ENCODE results near the gene SARNP.

SARNP gene

DNA sequence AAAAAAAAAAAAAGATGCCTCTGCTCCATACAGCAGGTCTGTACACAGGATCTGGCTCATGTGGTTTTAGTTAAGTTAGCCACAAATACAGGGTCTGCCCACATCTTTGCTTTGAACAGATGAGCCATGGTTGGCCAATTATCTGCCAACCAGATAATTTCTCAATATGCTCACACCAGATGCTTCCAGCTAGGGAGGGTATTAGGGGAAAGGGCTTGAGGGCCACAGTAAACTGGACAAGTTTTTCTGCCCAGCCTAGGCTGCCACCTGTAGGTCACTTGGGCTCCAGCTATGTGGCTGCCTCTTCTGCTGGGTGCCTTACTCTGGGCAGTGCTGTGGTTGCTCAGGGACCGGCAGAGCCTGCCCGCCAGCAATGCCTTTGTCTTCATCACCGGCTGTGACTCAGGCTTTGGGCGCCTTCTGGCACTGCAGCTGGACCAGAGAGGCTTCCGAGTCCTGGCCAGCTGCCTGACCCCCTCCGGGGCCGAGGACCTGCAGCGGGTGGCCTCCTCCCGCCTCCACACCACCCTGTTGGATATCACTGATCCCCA, 96.6 kb downstream of the SARNP start:
- H3K27me3 Mint-ChIP-seq: no peaks in the 10 kb centered on the region
- peaks cover 15% of the 10 kb centered on the region for H3K36me3 Mint-ChIP-seq (ENCODE audit: low read depth)
- no peak overlapping the region for H3K27ac Mint-ChIP-seq
- H3K4me1 Mint-ChIP-seq (ENCODE audit: low read depth): peaks cover 30% of the 10 kb centered on the region
- no peaks in the 10 kb centered on the region for H3K9me3 Mint-ChIP-seq
- no peak overlapping the region for H3K4me3 Mint-ChIP-seq

DNA sequence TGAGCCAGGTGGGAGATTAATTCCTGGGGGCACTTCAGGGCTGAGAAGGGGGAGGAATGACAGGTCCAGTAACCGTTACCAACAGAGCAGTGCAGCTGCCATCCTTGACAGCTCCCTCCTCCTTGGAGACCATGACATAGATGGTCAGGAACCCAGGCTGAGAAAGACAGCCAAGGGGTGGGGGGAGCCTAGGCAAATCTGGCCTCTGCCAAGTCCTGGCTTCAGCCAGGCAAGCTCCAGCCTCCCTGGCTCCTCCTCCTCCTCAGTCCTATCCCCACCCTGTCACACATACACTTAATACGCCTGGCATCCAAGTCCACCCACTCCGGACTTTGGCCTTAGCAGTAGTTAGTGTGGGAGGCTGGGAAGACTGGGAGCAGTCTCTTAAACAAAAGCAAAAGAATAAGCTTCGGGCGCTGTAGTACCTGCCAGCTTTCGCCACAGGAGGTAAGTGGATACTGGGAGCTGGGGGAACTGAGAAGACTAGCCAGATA, 97.4 kb downstream of the SARNP start, which contains the start of gene RDH5:
Gene RDH5, plus strand, starts transcription at position 323 of the 494 bp plus-strand sequence. CDS start 792 bp downstream, outside the sequence.
- no peak within 1 kb of the TSS for H3K27ac Mint-ChIP-seq
- no peaks in the 10 kb centered on the region for H3K27me3 Mint-ChIP-seq
- peaks cover 39% of the 10 kb centered on the region for H3K4me1 Mint-ChIP-seq (ENCODE audit: low read depth)
- H3K36me3 Mint-ChIP-seq (ENCODE audit: low read depth): peaks cover 16% of the 10 kb centered on the region
- no peaks in the 10 kb centered on the region for H3K9me3 Mint-ChIP-seq
- H3K4me3 Mint-ChIP-seq: no peak within 1 kb of the TSS

DNA sequence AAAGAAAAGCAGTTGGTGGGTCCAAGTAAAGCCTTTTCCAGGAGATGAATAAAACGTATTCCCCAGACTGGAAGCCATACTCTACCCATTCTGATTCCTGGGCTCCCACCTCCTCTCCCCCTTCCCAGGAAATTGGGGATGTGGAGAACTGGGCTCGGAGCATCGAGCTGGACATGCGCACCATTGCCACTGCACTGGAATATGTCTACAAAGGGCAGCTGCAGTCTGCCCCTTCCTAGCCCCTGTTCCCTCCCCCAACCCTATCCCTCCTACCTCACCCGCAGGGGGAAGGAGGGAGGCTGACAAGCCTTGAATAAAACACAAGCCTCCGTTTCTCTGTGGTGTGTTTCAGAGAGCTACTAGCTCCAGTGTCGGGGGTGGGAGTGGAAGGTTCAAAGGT, 98.2 kb downstream of the SARNP start:
- H3K4me1 Mint-ChIP-seq (ENCODE audit: low read depth): peaks cover 36% of the 10 kb centered on the region
- no peak overlapping the region for H3K27ac Mint-ChIP-seq
- no peaks in the 10 kb centered on the region for H3K27me3 Mint-ChIP-seq
- no peaks in the 10 kb centered on the region for H3K9me3 Mint-ChIP-seq
- peaks cover 12% of the 10 kb centered on the region for H3K36me3 Mint-ChIP-seq (ENCODE audit: low read depth)
- H3K4me3 Mint-ChIP-seq: no peak overlapping the region

DNA sequence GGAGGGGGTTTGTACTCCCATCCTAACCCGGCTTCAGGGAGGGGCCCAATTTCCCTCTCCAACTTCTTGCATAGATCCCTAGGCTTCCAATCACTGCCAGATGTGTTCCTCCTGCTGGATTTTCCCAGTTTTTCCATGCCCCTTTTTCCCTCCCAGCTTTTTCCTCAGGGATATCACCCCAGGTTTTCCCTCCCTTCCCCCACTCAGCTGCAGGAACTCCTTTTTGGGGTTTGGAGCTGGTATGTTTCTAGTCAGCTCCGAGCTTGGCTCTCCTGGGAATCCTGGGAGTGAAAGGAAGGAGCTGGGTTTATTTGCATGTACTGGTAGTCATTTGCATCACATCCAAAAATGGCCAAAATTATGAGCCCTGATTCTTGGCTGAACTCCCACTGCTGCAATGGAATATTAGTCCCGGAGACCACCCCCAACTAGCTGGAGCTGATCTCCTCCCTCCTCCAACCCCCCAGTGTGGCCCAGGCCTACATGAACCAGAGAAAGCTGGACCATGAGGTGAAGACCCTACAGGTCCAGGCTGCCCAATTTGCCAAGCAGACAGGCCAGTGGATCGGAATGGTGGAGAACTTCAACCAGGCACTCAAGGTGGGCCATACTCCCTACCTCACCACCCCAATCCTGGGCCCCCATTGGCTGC, 98.8 kb downstream of the SARNP start:
- H3K27me3 Mint-ChIP-seq: no peaks in the 10 kb centered on the region
- H3K9me3 Mint-ChIP-seq: no peaks in the 10 kb centered on the region
- H3K27ac Mint-ChIP-seq: no peak overlapping the region
- H3K4me1 Mint-ChIP-seq (ENCODE audit: low read depth): peaks cover 36% of the 10 kb centered on the region
- peaks cover 12% of the 10 kb centered on the region for H3K36me3 Mint-ChIP-seq (ENCODE audit: low read depth)
- H3K4me3 Mint-ChIP-seq: no peak overlapping the region

DNA sequence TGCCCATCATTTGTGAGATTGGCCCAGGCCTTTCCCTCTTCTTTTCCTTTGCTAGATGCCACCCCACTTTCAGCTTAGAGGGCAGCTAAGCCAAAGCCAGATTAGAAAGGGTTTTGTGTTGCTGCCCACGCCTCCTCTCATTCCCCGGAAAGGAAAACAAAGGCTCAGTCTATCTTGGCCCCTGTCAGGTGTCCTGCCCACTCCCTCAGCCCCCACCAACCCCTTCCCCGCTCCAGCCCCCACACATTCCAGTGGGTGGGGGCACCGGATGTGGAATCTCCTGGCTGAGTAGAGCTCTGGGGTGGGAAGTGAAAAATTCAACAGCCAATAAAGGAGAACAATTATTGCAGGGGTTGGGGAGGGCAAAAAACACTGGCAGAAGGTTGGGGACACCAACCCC, 99.5 kb downstream of the SARNP start:
- Mint-ChIP-seq H3K4me1 (ENCODE audit: low read depth) (peaks cover 36% of the 10 kb centered on the region), H3K36me3 (ENCODE audit: low read depth) (peaks cover 12% of the 10 kb centered on the region), H3K9me3 (no peaks in the 10 kb centered on the region), H3K27ac (peak overlapping the region; percentile 31), H3K27me3 (no peaks in the 10 kb centered on the region), H3K4me3 (peak overlapping the region; percentile 90)

DNA sequence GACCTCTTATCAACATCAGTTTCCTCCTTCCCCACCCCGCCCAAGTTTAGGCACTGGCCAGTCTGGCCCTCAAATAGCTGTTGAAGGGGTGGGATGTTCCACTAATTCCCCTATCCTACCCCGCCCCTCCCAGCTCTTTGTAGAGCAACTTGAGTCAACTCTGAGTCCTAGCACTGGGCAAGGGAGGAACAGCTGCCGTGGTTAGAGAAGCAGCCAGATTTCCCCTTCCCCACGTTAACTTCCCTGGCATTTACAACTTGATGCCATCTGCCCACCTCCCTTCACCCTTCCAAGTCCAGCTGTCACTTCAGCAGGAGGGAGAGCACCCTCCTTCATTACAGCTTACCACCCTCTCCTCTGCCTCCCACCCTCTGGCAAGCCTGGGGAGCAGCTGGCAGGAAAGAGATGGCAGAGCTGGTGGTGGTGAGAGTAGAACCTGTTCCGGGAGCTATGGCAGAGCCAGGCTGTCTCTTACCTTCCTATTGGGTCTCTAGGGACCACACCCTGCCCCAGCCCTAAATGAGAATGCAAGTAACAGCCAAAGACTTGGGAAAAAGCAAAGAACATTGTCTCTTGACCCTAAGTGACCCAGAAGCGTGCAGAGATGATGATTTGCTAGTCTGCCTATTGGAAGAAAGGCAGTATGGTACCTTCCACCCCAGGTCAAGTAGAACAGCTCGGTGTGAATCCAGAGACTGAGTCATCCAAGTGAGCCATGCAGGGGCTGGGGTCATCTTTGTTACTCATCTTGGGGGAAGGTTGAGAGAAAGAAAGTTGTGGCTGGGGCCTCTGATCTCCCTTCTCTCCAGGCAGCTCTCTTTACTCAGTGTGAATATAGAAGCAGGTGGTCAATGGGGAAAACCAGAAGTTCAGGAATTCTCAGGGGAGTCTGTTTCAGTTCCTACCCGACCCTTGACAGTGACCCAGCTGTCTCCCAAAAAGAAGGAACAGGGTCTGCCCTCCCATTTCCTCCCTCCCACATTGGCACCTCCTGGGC, 100.2 kb downstream of the SARNP start:
- Mint-ChIP-seq H3K9me3 (no peaks in the 10 kb centered on the region), H3K27me3 (no peaks in the 10 kb centered on the region), H3K36me3 (ENCODE audit: low read depth) (peaks cover 12% of the 10 kb centered on the region), H3K4me3 (peak overlapping the region; percentile 90), H3K27ac (peak overlapping the region; percentile 94), H3K4me1 (ENCODE audit: low read depth) (peaks cover 36% of the 10 kb centered on the region)

DNA sequence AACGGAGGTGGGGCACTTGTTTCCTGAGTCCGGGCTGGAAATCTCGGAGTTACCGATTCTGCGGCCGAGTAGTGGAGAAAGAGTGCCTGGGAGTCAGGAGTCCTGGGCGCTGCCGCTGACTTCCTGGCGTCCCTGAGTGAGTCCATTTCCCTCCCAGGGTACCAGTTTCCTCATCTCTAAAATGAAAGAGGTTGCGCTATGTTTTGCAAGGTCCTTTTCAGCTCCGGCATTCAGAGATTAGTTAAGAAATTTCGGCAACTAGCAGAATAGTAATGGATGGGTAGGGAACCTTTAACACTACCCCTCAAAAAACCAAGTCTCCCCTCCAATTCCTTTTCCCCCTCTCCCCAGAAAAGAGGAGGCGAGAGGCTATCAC, 101.0 kb downstream of the SARNP start:
- peak overlapping the region; percentile 94 for H3K27ac Mint-ChIP-seq
- H3K9me3 Mint-ChIP-seq: no peaks in the 10 kb centered on the region
- peak overlapping the region; percentile 90 for H3K4me3 Mint-ChIP-seq
- peaks cover 12% of the 10 kb centered on the region for H3K36me3 Mint-ChIP-seq (ENCODE audit: low read depth)
- H3K27me3 Mint-ChIP-seq: no peaks in the 10 kb centered on the region
- H3K4me1 Mint-ChIP-seq (ENCODE audit: low read depth): peaks cover 36% of the 10 kb centered on the region

DNA sequence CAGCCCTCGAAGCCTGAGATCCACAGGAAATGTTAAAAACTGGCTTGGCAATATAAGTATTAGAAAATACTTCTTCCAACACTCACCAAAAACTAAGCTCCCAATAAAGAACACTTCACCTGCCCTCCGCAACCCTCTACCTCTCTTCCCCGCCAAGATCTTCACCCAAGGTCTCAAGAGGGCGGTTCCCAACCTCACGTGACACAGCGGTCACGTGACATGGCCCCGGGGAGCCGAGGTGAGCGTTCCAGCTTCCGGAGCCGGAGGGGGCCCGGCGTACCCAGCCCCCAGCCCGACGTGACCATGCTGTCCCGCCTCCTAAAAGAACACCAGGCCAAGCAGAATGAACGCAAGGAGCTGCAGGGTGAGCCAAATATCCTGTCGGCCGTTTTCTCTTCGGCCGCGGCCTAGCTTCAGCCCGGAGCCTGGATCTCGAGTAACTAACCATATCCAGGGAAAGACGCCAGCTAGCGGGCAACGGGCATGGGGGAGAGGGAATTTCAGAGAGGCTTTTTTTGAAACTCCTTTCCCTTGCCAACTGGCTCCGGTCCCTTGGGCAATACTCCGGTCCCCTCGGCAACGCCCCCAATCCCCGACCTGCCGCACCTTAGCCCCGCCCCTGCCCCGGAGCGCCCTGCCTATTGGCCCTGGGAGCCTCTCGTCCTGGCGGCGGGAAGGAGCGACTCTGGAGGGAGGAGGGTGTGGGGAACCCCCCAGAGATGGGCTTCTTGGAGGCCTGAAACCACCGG, 101.5 kb downstream of the SARNP start, which contains the start of gene BLOC1S1:
Gene BLOC1S1, plus strand, starts transcription at position 214 of the 749 bp plus-strand sequence. Its CDS starts 6 bp downstream, at position 220.
- no peaks in the 10 kb centered on the region for H3K27me3 Mint-ChIP-seq
- H3K4me1 Mint-ChIP-seq (ENCODE audit: low read depth): peaks cover 36% of the 10 kb centered on the region
- peaks cover 12% of the 10 kb centered on the region for H3K36me3 Mint-ChIP-seq (ENCODE audit: low read depth)
- no peaks in the 10 kb centered on the region for H3K9me3 Mint-ChIP-seq
- peak within 1 kb of the TSS; percentile 90 for H3K4me3 Mint-ChIP-seq
- peak within 1 kb of the TSS; percentile 94 for H3K27ac Mint-ChIP-seq

DNA sequence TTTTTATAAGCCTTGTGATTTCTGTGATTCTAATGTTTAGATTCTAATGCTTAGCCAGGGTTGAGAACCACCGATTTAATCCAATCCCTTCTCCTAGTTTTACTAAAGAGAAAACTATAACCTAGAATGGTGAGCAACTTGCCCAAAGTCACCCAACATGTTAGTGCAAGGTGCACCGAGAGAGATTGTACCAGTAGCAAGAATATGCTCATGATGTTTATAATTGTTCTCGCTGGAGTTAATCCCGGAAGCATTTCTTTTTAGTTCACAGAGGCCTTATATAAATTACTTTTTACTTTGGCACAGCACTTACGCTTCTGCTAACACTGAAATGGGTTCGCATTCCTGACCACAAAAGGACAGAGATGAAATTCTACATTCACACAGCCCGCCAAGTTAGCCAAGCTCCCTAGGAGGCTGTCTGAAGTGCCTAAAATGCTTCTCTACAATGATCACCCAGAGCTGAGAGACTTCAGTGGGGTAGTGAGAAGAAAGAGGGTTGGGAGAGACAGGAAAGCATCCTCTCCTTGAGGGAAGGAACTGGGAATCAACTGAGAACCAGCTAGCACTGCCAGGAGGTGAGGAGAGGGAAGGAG, 102.3 kb downstream of the SARNP start:
- Mint-ChIP-seq H3K27ac (peak overlapping the region; percentile 94), H3K9me3 (no peaks in the 10 kb centered on the region), H3K36me3 (ENCODE audit: low read depth) (peaks cover 12% of the 10 kb centered on the region), H3K4me3 (peak overlapping the region; percentile 90), H3K4me1 (ENCODE audit: low read depth) (peaks cover 33% of the 10 kb centered on the region), H3K27me3 (no peaks in the 10 kb centered on the region)

DNA sequence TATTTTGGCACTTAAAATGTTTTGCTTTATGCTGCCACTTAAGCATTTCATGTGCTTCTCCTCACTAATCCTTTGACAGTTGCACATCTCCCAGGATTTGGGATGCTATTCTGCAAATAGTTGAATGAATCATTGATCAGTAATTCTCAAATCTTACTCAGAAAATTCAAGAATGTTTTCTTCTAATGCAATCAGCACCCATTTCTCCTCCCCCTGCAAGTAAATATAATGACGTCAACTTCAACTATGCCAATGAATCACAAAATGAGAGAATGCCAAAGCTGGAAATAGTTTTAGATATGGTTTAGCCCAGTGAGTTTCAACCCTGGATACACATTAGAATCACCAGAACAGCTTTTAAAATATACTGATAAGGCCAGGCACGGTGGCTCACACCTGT, 103.8 kb downstream of the SARNP start:
- Mint-ChIP-seq H3K36me3 (ENCODE audit: low read depth) (peaks cover 11% of the 10 kb centered on the region), H3K27me3 (peaks cover 13% of the 10 kb centered on the region), H3K4me3 (no peak overlapping the region), H3K27ac (no peak overlapping the region), H3K4me1 (ENCODE audit: low read depth) (peaks cover 38% of the 10 kb centered on the region), H3K9me3 (no peaks in the 10 kb centered on the region)

DNA sequence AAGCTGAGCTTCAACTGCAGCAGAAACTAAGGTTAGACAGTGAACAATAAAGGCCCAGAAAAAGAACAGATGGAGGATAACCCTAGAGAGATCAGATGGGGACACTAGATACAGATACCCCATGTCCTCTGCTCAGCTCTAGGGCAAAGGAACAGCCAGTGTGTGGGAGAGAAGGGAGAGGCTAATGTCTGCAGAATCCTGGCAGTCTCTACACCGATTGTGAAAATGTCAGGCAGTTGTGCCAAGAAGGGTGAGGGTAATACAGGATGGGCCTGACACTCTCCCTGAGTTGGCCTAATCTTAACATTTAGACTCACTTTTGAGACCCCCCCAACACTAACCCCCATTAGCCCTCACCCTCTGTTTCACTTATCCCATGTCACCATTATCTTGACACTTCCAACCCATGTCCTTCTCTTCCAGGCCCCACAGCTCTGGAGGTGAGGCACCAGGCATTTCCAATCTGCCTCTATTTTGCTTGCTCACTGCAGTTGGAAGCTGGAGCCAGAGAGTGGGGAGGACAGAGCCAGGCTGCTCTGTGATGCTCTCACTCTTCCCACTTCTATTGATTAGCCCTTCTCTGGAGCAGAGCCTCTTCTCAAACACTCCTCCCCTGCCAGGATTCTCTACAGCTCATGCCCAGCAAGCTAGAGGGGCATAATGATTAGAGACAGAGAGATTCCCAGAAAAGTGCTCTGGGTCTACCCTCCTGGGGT, 104.7 kb downstream of the SARNP start:
- peaks cover 19% of the 10 kb centered on the region for H3K27me3 Mint-ChIP-seq
- no peaks in the 10 kb centered on the region for H3K9me3 Mint-ChIP-seq
- H3K4me3 Mint-ChIP-seq: no peak overlapping the region
- no peak overlapping the region for H3K27ac Mint-ChIP-seq
- H3K4me1 Mint-ChIP-seq (ENCODE audit: low read depth): peaks cover 40% of the 10 kb centered on the region
- H3K36me3 Mint-ChIP-seq (ENCODE audit: low read depth): peaks cover 4% of the 10 kb centered on the region

DNA sequence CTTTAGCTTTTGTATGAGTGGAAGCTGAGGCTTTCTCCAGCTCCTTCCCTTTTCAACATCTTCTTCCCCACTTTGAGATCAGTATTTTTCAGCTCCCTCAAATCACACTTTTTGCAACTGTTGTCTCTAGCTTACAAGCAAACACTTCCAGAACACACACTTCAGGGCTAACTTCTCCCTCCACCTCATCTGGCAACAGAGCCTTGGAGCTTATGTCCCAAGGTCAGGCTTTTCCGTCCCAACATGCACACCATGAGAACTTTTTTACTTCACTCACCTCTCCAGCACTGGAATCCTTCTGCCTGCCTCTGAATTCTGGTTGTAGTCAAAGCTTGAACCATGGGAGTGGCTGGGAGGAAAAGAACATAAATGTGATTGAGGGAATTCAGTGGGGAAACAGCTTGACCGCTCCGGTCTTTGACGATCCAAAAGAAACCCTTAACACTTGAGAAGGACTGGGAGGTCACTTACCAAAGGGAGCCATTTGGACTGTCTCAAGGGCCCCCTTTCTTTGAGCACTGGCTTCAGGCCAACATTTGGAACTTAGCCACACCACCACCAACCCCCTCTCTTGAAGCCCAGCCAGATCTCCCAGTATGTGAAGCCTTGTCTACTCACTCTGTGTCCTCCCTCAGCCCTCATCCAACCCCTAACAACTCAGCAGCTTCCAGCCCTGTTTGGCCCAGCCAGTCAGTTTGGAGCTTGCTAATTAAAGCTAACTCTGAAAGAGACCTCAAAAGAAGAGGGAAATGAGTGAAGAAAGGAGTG, 105.6 kb downstream of the SARNP start:
- Mint-ChIP-seq H3K4me1 (ENCODE audit: low read depth) (peaks cover 35% of the 10 kb centered on the region), H3K27me3 (peaks cover 24% of the 10 kb centered on the region), H3K4me3 (no peak overlapping the region), H3K27ac (no peak overlapping the region), H3K9me3 (no peaks in the 10 kb centered on the region), H3K36me3 (ENCODE audit: low read depth) (peaks cover 4% of the 10 kb centered on the region)

DNA sequence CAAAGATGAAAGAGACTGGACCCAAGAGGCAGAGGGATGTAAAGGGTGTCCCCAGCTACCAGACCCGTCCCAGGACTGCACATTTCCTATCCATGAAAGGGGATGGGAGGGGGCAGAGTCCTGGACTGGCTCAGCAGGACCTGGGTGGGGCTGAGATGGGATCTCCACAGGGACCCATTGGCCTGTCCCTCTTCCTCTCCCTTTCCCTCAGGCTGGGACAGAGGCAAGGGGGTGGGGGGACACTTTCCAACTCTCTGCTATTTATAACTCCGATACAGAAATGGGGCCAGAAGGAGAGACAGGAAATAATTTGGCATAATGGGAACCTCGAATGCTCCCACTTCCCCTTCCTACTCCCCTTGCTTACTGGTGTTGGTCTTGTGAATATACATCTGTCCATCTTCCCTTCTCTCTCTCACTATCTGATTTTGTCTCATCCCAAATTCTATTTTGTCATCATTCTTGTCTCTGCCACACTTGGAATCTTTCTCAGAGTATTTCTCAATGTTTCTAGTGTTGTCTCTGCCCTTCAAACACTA, 108.8 kb downstream of the SARNP start:
- H3K4me1 Mint-ChIP-seq (ENCODE audit: low read depth): peaks cover 18% of the 10 kb centered on the region
- H3K36me3 Mint-ChIP-seq (ENCODE audit: low read depth): no peaks in the 10 kb centered on the region
- H3K27ac Mint-ChIP-seq: no peak overlapping the region
- H3K27me3 Mint-ChIP-seq: peaks cover 37% of the 10 kb centered on the region
- no peaks in the 10 kb centered on the region for H3K9me3 Mint-ChIP-seq
- H3K4me3 Mint-ChIP-seq: peak overlapping the region; percentile 74

Data from stimulated activated naive CD8-positive, alpha-beta T cell treated with anti-CD3 and anti-CD28 coated beads, Interleukin-15, Interleukin-2, amounts not matched to agents 100 ng/mL and 50 ng/mL, for 24 hours (primary cell).